ENCODE results near the gene TLE6.

GRCh38 chr19:3012621-3013262 lies 35.4 kb downstream of the TLE6 start:
- no peak for TF ChIP-seq CTCF (IDR thresholded peaks at IDR 0.05)
- TF ChIP-seq POLR2A (IDR thresholded peaks at IDR 0.05), result no peak
- no peak for TF ChIP-seq EP300 (IDR thresholded peaks at IDR 0.05)

Data from ovary (tissue), 3 donors.